NOMO-1 treated with dmso at 0.1 percent for 144 hours (cell line): ENCODE measurements around the gene UCK1.
"Not testable (repeated sequence)": the region's sequence is repeated elsewhere in the genome, so short reads cannot be mapped to it uniquely, and the experiment has no call there.

Experiments
- DNase-seq: peaks from one replicate; lab custom pipeline; 2025; ENCODE audit not compliant: unreplicated experiment; lab: John Stamatoyannopoulos, UW

Gene UCK1

GRCh38 chr9:131523451-131524435 is 7.3 kb downstream of the UCK1 start:
- DNase-seq: no peak

GRCh38 chr9:131523086-131523388 is 8.0 kb downstream of the UCK1 start:
- no peak for DNase-seq

GRCh38 chr9:131522257-131523085 is 8.6 kb downstream of the UCK1 start:
- no peak for DNase-seq

GRCh38 chr9:131521822-131522221 is 9.2 kb downstream of the UCK1 start:
- DNase-seq: no peak

- no peak for DNase-seq
These were observed 9.9 kb downstream of the UCK1 start for GRCh38 chr9:131521203-131521602.

- DNase-seq: no peak
These were observed 10.6 kb downstream of the UCK1 start for GRCh38 chr9:131520503-131520902.

- no peak for DNase-seq
These were observed 12.5 kb downstream of the UCK1 start for GRCh38 chr9:131518553-131518952.

GRCh38 chr9:131517761-131518190 is 13.3 kb downstream of the UCK1 start:
- DNase-seq: no peak

- no peak for DNase-seq
These were observed 14.1 kb downstream of the UCK1 start for GRCh38 chr9:131516930-131517329.

- no peak for DNase-seq
These were observed 15.0 kb downstream of the UCK1 start for GRCh38 chr9:131516100-131516499.

- DNase-seq: not testable (repeated sequence)
These were observed 15.5 kb downstream of the UCK1 start for GRCh38 chr9:131515559-131516031.

GRCh38 chr9:131513177-131513576 is 17.9 kb downstream of the UCK1 start:
- no peak for DNase-seq

GRCh38 chr9:131511880-131512279 is 19.2 kb downstream of the UCK1 start:
- DNase-seq: no peak

- no peak for DNase-seq
These were observed 19.6 kb downstream of the UCK1 start for GRCh38 chr9:131511416-131511815.

GRCh38 chr9:131505012-131505411 is 26.1 kb downstream of the UCK1 start:
- DNase-seq: no peak

GRCh38 chr9:131503626-131504465 is 27.2 kb downstream of the UCK1 start:
- no peak for DNase-seq

GRCh38 chr9:131502781-131503625 is 28.1 kb downstream of the UCK1 start, which contains the start of gene POMT1:
Gene POMT1, plus strand, starts transcription at chr9:131502918. Its CDS starts 1,301 bp downstream, at chr9:131504219.
- peak; percentile 60 for DNase-seq

GRCh38 chr9:131500939-131501541 is 30.0 kb downstream of the UCK1 start:
- DNase-seq: peak; percentile 56

- no peak for DNase-seq
These were observed 30.7 kb downstream of the UCK1 start for GRCh38 chr9:131500377-131500776.
